OCI-LY3 (cell line): Measurements from ENCODE around the gene TAF3.

Experiments
- EZH2phosphoT487 ChIP-seq: fragments of 200-600 bp; shearing (Covaris generic); IDR thresholded peaks from 2 replicates; pipeline ENCODE4 v1.6.1; 2018; ENCODE audit warnings: antibody characterized with exemption, mixed run types, low read depth
- TF ChIP-seq, protein P1 (sequence below): fragments of 200-600, 300-600 bp; sonication (generic); IDR thresholded peaks from 2 replicates; pipeline ENCODE4 v1.5.1; 2014; ENCODE audit warnings: antibody characterized with exemption, low read length, low read depth

DNA sequence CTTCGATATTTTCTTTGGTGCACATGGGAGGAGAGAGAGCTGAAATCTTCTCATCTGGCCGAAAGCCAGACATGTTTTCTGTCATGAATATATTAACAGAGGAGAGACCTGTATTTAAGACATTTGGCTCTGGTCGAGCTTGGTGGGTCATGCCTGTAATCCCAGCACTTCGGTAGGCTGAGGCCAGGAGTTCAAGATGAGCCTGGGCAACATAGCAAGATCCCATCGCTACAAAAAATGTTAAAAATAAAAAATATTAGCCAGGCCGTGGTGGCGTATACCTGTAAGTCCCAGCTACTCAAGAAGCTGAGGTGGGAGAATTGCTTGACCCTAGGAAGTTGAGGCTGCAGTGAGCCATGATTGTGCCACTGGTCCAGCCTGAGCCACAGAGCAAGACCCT, 214.3 kb downstream of the TAF3 start:
- TF ChIP-seq, protein P1, sequence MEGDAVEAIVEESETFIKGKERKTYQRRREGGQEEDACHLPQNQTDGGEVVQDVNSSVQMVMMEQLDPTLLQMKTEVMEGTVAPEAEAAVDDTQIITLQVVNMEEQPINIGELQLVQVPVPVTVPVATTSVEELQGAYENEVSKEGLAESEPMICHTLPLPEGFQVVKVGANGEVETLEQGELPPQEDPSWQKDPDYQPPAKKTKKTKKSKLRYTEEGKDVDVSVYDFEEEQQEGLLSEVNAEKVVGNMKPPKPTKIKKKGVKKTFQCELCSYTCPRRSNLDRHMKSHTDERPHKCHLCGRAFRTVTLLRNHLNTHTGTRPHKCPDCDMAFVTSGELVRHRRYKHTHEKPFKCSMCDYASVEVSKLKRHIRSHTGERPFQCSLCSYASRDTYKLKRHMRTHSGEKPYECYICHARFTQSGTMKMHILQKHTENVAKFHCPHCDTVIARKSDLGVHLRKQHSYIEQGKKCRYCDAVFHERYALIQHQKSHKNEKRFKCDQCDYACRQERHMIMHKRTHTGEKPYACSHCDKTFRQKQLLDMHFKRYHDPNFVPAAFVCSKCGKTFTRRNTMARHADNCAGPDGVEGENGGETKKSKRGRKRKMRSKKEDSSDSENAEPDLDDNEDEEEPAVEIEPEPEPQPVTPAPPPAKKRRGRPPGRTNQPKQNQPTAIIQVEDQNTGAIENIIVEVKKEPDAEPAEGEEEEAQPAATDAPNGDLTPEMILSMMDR = no peak
- TF ChIP-seq EZH2phosphoT487 = no peak
